ENCODE results near the gene PRG2.

GRCh38 chr11:57342702-57343101, 47.7 kb downstream of the PRG2 start:
- TF ChIP-seq CTCF (IDR thresholded peaks at IDR 0.05; ENCODE audit: low read depth, low read length) (no peak), EZH2phosphoT487 (IDR thresholded peaks at IDR 0.05; ENCODE audit: low read depth) (no peak)
